HG02642 (cell line): ENCODE data around the gene TSEN15.

ENCODE experiments used
- ATAC-seq: cut with Tn5 transposase; IDR thresholded peaks from one replicate; pipeline ENCODE4 v1.9.1; 2021; ENCODE audit warnings: mild to moderate bottlenecking; ENCODE audit not compliant: unreplicated experiment, poor library complexity

TSEN15 gene

DNA sequence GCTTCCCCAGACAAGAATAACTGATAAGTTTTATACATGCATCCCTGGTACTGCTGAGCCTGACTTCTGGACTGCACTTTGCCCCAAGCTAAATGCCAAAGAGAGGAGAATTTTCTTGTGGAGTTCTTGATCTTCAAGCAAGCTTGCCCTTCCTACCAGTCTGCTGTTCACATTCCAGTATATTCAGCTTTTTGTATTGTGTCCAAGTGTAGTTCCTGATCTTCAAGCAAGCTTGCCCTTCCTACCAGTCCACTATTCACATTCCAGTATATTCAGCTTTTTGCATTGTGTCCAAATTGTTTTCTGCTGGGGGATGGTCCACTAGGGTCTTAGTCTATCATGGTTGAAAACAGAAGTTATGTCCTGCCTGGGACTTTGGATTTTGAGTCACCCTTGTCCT, 894 bp upstream of the TSEN15 start:
- no peak for ATAC-seq

GRCh38 chr1:184051138-184051484, 419 bp upstream of the TSEN15 start:
- ATAC-seq: no peak

- no peak for ATAC-seq
These were observed 647 bp downstream of the TSEN15 start for GRCh38 chr1:184052194-184052559.

DNA sequence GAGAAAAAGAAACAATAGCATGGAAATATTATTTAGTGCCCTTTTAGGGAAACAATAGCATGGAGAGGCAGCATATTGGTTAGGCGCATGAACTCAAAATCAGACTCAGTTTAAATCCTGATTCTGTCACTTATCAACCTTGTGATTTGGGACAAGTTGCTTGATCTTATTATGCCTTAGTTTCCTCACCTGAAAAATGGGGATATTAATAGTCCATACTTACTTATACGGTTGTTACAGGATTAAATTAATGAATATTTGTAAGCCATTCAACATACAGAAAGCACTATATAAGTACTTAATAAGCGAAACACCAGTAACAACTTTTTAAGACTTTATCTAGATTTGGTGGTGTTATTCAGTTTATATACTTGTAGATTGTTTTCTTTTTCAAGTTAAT, 1.2 kb downstream of the TSEN15 start:
- ATAC-seq: no peak

DNA sequence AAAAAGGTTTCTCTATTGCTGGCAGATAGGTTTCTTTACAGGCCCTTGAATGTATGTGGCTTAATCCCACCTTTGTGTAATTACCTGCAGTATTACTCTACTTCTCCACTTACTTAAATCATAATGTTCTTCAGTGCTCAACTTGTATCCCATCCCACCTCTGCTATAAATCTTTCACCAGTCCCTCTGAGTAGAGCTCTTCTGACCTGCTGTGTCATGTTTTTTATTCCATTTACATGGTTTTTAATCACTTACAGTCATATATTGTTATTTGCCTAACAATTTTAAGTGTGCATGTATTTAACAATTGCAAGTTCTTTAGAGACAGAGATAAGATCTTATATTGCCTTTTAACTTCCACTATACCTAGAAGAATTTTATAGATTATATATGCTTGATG, 2.4 kb downstream of the TSEN15 start:
- no peak for ATAC-seq

- no peak for ATAC-seq
These were observed 5.5 kb downstream of the TSEN15 start for GRCh38 chr1:184056921-184057555.

GRCh38 chr1:184059887-184060286, 8.4 kb downstream of the TSEN15 start:
- ATAC-seq: no peak

GRCh38 chr1:184060316-184060715, 8.8 kb downstream of the TSEN15 start:
- ATAC-seq: no peak

- ATAC-seq: no peak
These were observed 10.0 kb downstream of the TSEN15 start for GRCh38 chr1:184061396-184062003.

GRCh38 chr1:184062640-184063286, 11.2 kb downstream of the TSEN15 start:
- ATAC-seq: no peak

GRCh38 chr1:184065559-184065958, 14.0 kb downstream of the TSEN15 start:
- no peak for ATAC-seq

DNA sequence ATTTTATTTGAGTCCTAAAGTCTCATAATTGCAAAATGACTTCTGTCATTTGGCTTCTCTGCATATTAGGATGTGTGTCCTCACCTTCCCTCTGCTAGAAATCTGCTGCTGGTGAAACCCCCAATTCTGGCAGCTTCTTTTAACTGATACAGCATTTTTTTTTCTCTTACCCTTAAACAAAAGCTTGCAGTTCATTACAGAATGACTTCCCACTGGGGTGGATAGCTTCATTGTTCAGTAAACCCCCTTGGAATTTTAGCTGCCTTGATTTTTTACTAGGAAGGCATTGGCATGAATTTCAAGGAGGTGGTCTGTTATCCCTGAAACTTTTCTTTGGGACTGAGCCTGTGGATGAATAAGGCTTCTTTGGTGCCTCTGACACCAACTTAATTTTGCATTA, 16.8 kb downstream of the TSEN15 start:
- ATAC-seq: no peak

DNA sequence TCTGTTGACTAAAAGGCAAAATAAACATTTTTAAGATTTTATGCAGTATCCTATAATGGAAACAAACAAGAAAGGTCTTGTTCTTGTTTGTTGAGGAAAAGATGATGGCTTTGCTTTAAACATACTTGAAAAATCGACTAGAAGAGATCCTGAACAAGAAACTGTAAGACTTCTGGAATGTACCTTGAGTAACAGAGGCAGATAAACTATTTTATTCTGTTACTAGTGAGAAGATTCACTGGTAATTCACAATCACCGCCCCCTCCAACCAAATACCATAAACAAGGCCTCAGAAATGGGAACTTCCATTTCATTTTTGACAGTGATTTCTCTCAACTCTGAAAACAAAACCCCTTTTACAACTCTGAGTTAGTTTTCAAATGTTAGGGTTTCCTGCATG, 18.1 kb downstream of the TSEN15 start:
- no peak for ATAC-seq

GRCh38 chr1:184072376-184072775, 20.8 kb downstream of the TSEN15 start:
- ATAC-seq: no peak

GRCh38 chr1:184074383-184074782, 22.9 kb downstream of the TSEN15 start:
- no peak for ATAC-seq

DNA sequence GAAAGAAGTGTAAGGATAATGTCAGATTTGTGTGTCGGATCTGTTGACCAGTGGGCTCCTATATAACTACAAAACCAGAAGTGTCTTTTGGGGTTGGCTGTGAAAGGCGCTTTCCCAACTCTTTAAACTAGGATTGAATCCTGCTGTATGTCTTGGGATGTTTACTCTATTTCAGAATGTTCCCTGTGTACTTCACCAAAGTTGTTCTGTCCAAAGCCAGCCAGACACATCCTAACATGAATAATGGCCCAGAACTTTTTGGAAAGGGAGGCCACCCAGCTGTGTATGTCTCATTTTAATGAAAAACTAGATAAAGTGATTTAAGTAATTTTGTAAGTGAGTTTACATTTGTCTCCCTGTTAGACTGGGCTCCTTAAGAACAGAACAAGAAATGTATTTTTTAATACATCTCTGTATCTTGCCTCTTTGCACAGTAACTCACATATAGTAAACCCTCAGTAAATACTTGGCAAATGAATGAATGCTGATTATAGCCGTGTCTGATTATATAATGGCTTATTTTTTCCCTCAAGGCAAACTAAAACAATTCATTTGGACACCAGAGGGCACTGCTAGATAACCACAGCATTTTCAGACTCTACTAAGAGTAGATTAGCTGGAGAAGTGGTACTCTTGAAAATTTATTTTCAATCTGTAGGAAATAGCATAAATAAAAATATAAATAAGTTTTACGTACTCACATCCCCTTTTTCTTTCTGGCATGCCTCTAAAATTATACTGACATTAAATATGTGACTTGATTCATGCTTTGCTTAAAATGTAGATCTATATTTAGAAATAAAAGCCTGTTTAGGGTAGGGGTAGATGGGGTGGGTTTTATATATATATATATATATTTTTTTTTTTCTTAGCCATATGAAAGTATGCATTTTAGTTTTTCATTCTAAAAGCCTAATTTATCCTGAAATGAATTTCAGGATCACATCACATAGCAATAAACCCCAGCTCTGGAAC, 23.8 kb downstream of the TSEN15 start:
- ATAC-seq: no peak

DNA sequence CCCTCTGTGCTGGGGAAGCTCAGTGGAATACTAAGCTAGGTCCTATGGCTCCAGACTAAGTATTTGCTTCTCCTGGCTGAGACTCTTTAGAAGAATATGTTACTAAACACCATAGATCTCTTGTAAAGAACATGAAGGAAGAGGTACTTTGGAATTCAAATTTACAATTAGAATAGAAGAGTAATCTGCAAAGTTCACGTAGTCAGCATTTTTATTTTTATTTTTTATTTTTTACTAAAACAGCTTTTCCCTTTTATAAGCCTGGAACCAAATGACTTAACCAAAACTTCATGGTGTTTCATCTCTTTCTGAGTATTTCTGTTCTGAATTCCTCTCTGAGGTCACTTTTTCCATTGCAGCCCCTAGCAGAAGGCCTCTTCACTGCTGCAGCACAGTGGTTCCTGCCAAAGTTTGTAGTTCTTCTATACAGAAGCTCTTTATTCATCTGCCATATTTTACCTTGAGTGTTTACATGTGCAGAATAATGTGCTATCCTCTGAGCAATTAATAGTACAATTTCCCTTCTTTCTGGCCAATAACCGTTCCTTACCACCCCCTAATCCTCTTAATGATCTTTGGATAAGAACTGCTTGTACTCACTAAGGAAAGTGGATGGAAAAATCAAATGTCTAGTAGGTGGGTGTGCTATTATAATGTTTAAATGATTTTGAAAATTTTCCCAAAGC, 27.2 kb downstream of the TSEN15 start:
- ATAC-seq: no peak

- ATAC-seq: no peak
These were observed 28.8 kb downstream of the TSEN15 start for GRCh38 chr1:184080309-184080708.

DNA sequence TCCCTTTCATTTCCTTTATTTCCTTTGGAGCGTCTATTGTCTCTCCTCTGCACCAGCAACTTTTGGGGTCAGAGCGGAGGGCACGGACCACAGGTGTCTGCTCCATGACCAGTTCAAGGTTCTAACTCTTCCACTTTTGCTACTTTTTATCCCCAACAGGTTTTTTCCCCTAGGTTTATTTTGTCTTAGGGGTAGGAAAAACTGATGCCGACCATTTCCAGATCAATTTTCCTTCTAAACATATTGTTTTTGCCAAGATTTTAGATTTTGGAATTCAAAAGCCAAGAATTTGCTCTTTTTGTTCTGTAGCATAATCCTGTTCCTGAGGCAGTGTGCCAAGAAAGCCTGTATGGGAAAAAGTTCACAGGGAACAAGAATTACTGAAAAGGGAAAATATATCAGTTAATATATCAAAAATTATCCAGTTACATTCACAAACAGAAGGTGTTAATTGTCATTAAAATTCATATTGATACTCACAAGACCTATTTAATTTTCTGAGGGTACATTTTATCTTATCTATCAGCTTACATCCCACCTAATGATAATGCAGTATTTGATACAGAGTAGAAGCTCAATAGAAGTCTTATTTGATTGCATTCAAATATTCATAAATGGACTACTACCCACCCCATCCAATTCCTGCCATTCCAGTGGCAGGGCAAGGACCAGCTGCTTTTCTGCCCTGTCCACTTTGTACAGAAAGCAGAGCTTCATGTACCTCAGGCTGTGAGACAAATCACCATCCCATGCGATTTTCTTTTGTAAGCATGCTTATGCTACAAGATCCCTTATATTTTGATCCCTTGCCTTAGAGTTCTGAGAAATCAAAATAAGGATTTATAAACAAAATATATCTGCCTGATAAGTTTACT, 31.2 kb downstream of the TSEN15 start:
- ATAC-seq: no peak
